ENCODE data around the gene LRRC32.
A peak's percentile ranks its signal among the peaks of the same experiment; 100 is the strongest.

The LRRC32 gene

GRCh38 chr11:76663486-76663810, 7.1 kb downstream of the LRRC32 start:
- Histone ChIP-seq H3K27ac (peak overlapping the region; percentile 42 to 90), H3K4me3 (no peak overlapping the region)
- DNase-seq (ENCODE audit: low spot score), result peak; percentile 56
- no peak for TF ChIP-seq CTCF (IDR thresholded peaks at IDR 0.05)

GRCh38 chr11:76662656-76663485, 7.7 kb downstream of the LRRC32 start:
- peak; percentile 66 for DNase-seq (ENCODE audit: low spot score)
- no peak overlapping the region for H3K4me3 ChIP-seq
- TF ChIP-seq CTCF (IDR thresholded peaks at IDR 0.05), result no peak
- H3K27ac ChIP-seq, result peak overlapping the region; percentile 54 to 90

- no peak overlapping the region for H3K4me3 ChIP-seq
- TF ChIP-seq CTCF (IDR thresholded peaks at IDR 0.05), result no peak
- peak; percentile 61 for DNase-seq (ENCODE audit: low spot score)
- H3K27ac ChIP-seq, result peak overlapping the region; percentile 54 to 90
Measured at GRCh38 chr11:76661834-76662434, 8.6 kb downstream of the LRRC32 start.

GRCh38 chr11:76661306-76661751, 9.2 kb downstream of the LRRC32 start:
- DNase-seq (ENCODE audit: low spot score), result peak; percentile 72
- peak overlapping the region; percentile 54 to 90 for H3K27ac ChIP-seq
- no peak for TF ChIP-seq CTCF (IDR thresholded peaks at IDR 0.05)
- no peak overlapping the region for H3K4me3 ChIP-seq

- peak; percentile 78 for DNase-seq (ENCODE audit: low spot score)
- Histone ChIP-seq H3K27ac (peak overlapping the region; percentile 54 to 90), H3K4me3 (no peak overlapping the region)
- no peak for TF ChIP-seq CTCF (IDR thresholded peaks at IDR 0.05)
Measured at GRCh38 chr11:76660533-76661305, 9.8 kb downstream of the LRRC32 start.

- Histone ChIP-seq H3K27ac (peak overlapping the region; percentile 54 to 90), H3K4me3 (no peak overlapping the region)
- no peak for TF ChIP-seq CTCF (IDR thresholded peaks at IDR 0.05)
- peak; percentile 65 for DNase-seq (ENCODE audit: low spot score)
Measured at GRCh38 chr11:76659672-76660532, 10.6 kb downstream of the LRRC32 start.
